HK-2 (cell line): ENCODE data around the gene RUSC1.
"Not testable (repeated sequence)": the region's sequence is repeated elsewhere in the genome, so short reads cannot be mapped to it uniquely, and the experiment has no call there.

Experiments
- DNase-seq: peaks from one replicate; pipeline ENCODE4 v3.0.0-alpha.2; 2018; ENCODE audit not compliant: unreplicated experiment

Gene RUSC1

DNA sequence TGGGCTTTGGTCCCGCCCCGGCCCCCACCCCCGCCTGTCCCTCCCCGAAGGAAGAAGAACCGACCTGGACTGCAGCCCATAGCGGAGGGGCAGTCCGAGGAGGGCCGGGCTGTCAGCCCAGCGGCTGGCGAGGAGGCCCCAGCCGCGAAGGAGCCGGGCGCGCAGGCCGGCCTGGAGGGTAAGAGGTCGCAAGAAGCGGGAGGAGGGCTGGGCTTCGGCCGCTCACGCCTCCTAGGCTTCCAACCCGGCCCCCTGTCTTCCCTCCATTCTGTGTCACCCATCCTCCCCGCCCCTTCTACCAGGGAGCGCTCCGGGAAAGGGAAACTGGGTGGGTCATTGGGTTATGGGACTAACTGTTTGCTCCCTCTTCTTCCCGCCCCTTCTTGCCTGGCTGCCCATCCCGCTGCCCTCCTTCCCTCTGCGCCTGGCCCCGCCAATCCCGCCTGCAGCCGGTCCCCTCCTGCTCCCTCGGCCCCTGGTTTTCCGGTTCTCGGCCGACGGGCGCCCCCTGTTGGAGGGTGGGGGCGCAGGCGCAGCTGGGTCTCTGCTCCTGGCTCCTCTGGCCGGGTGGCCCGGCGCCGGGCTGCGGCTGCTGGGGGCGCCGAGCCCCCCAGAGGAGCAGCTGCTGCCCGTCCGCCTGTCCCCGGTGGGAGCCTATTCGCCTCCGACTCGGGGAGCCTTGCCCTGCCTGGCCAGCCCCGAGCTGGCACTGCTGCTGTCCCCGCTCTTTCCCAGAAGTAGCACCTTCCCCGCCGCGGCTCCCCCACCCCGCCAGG is 2.4 kb downstream of the RUSC1 start:
- DNase-seq, result peak; percentile 98

DNA sequence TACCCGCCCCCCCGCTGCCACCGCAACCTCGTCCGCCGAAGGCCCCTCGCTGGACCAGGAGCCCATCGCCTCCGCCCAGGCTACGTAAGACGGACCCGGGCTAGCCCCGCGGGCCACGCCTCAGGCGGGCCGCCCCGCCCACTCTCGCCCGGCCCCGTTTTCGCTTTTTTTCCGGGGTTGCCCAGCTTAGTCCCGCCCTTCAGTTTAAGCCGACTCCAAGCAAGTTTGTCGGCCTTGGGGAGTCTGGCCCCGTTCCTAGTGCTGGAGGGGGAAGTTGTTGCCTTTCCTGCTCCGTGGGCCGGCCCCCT is 3.0 kb downstream of the RUSC1 start:
- peak; percentile 91 for DNase-seq

DNA sequence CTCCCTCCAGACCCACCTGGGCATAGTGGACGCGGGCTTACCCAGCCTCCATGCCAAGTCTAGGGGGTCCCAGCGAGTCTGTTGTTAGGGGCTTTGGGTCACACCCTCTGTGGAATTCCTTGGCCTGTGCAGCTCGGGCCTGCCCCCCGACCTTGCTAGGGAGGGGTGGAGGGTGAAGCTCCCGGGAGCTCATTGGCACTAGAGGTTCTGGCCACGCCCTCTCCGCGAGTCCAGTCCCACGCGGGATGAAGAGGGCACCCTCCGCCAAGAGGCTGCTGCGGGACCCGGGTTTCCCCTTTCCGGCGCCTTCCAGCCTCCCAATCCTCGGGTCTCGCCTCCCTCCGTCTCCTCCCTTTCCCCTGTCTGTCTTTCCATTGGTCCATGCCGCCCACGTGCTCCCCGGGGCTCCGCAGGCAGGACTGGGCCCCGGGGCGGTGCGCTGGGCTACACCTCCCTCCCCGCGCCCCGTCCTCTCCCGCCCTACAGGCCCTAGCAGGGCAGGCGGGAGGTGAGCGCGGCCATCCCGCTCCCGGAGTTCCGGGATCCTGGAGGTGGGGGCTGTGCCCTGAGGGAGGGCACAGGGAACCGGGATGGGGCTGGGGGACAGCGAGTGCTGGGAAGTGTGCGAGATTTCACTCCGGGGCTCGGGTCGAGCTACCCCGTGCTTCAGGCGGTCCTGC is 3.5 kb downstream of the RUSC1 start:
- DNase-seq, result peak; percentile 97

GRCh38 chr1:155324717-155325602 is 4.3 kb downstream of the RUSC1 start:
- DNase-seq, result peak; percentile 76

GRCh38 chr1:155325603-155325893 is 4.9 kb downstream of the RUSC1 start:
- DNase-seq, result no peak

DNA sequence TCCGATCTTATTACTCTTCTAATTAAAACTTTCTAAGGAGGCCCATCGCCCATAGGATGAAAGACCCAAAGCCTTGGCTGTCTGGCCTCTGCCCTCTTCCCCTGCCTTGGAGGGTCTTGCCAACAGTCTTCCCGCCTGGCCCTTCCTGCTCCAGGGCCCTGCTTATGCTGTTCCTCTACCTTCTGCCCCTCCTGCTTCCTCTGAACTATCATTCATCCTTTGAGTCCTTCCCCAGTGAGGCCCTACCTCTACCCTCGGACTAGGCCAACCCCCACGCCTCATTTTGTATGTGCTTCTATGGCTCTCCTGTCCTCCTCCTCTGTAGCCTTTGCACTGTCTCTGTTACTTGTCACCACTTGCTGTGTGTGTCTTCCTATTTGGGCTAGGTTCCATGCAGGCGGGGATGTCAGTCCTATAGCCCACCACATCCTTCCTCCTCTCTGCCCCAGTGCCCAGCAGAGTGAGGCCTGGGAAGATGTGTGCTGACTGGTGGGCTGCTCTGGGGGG is 5.4 kb downstream of the RUSC1 start:
- no peak for DNase-seq

GRCh38 chr1:155326631-155327037 is 5.9 kb downstream of the RUSC1 start:
- no peak for DNase-seq

DNA sequence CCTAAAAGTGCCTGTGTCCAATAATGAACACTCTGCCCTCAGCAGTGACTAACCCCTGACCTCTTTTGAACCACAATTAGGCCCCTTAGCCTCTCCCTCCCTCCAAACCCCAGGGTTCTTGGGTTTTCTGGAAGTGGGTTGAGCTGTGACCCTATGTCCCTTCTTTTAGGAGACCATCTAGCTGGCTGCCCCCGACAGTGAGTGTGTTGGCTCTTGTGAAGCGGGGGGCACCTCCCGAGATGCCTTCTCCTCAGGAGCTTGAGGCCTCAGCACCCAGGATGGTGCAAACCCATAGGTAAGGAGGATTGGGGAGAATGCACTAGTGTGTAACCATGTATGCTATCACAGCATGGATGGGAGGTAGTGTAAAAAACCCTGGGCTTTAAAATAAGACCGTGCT is 7.3 kb downstream of the RUSC1 start:
- DNase-seq, result no peak

GRCh38 chr1:155328856-155329255 is 8.2 kb downstream of the RUSC1 start:
- not testable (repeated sequence) for DNase-seq

- no peak for DNase-seq
Observed at GRCh38 chr1:155329980-155330598, 9.4 kb downstream of the RUSC1 start.

DNA sequence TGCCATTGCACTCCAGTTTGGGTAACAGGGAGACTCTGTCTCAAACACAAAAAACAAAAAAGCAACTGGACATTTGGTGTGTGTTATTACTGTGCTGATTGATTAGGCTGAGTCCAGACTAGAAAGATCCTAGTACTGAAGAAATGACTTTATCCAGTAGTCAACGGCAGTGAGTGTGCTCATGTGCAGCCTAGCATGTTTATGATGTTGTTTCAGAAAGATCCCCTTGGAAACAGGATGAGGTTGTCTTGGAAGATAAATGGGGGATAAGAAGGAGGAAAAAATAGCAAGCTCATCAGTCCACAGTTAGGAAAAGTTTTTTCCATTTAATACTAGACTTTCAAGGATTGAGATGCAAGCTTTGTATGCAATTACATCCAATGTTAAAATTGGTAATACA is 14.3 kb downstream of the RUSC1 start:
- no peak for DNase-seq

DNA sequence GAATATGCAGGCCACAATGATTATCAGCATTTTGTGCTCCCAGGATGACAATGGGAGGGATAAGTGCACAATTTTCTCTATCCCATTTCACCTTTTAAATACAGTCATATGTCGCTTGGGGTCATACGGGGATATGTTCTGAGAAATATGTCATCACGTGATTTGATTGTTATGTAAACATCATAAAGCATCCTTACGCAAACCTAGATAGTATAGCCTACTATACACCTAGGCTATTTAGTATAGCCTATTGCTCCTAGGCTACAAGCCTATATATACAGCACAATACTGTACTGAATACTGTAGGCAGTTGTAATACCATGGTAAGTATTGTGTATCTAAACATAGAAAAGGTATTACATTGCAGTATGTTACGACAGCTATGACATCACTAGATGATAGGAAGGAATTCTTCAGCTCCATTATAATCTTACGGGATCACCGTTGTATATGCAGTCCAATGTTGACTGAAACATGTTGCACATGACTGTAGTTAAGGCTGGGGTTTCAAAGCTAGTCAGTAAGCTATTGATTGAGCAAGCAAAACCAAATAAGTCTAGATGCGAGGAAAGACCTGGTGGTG is 18.9 kb downstream of the RUSC1 start:
- no peak for DNase-seq

- no peak for DNase-seq
Observed at GRCh38 chr1:155342842-155343241, 22.1 kb downstream of the RUSC1 start.

DNA sequence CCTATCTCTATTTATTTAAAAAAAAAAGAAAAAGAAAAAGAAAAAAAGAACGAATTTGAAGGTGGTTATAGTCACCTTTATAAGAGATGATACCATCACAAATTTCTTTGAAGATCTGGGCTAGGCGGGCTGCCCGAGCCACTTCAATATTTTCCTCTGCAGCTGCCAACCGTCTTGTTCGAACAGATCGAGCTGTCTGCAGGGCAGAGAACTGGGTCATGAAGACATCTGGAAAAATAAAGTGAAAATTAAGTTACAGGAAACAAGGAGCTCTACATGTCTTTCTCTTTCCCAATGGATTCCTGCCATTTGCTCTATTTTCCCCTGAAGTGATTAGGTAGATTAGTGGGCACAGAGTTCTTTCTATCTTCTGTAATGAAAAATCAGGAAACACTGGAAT is 31.9 kb downstream of the RUSC1 start:
- DNase-seq, result no peak

DNA sequence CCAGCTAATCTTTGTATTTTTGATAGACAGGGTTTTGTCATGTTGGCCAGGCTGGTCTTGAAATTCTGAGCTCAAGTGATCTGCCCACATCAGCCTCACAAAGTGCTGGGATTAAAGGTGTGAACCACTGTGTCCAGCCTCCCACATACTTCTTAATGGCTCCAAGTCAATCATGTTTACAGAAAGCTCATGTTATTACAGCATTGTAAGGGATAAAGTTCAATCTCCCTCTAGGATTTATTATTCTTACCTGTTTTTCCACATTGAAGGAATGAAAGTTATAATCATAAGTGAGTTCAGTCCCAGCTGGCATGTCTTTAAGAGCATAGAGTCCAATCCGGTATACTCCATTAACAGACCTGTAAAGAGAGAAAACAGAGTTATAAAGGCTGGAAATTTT is 39.4 kb downstream of the RUSC1 start:
- DNase-seq, result no peak

DNA sequence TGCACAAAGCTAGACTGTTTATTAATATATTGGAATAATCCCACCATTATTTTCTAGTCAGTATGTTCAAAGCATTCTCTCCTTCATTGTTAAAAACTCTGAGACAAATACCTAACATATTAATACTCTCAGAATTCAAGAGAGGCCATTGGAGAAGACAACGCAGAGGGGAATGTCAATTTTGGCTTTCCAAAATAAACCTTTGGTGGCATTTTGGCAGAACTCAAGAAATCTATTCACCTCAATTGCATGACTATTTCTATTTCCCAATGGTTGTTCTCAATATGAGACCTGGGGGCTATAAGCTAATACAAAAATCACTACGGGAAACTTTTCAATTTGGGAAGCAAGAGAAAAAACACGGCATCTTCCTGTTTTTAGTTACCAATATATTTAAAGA is 58.5 kb downstream of the RUSC1 start:
- no peak for DNase-seq

- no peak for DNase-seq
Observed at GRCh38 chr1:155379631-155380090, 59.0 kb downstream of the RUSC1 start.
